GM06990 (cell line): ENCODE measurements around the gene SPEM1.

ENCODE experiments used
- DNase-seq: peaks from one replicate; pipeline ENCODE4 v3.0.0-alpha.2; 2011; ENCODE audit not compliant: insufficient read length; ENCODE audit errors: extremely low read depth
- H3K27me3 ChIP-seq: replicated peaks from 2 replicates; pipeline ENCODE4 v1.6.0; 2011; ENCODE audit warnings: low read length; ENCODE audit not compliant: control insufficient read depth, insufficient read depth
- H3K36me3 ChIP-seq: 2 replicates; pipeline ENCODE4 v1.5.1; 2011; ENCODE audit warnings: low read length; ENCODE audit not compliant: control insufficient read depth, insufficient read depth
- H3K4me3 ChIP-seq: replicated peaks from 2 replicates; pipeline ENCODE4 v1.5.1; 2011; ENCODE audit warnings: low read depth, mild to moderate bottlenecking, control low read depth, low read length
- CTCF ChIP-seq: IDR thresholded peaks from 2 replicates; pipeline ENCODE4 v1.5.1; 2011; ENCODE audit warnings: low read length, control low read depth, mild to moderate bottlenecking, inconsistent platforms; ENCODE audit not compliant: insufficient read depth, poor library complexity, severe bottlenecking

SPEM1 gene

GRCh38 chr17:7441266-7441665, 21.1 kb downstream of the SPEM1 start:
- no peaks in the 10 kb centered on the region for H3K27me3 ChIP-seq
- no peak for DNase-seq
- no peaks in the 10 kb centered on the region; the same call in 1 of the 2 replicates for H3K36me3 ChIP-seq
- no peak overlapping the region for H3K4me3 ChIP-seq
- TF ChIP-seq CTCF, result no peak

GRCh38 chr17:7442142-7442541, 22.0 kb downstream of the SPEM1 start:
- no peak for TF ChIP-seq CTCF
- DNase-seq, result no peak
- Histone ChIP-seq H3K27me3 (no peaks in the 10 kb centered on the region), H3K4me3 (no peak overlapping the region), H3K36me3 (no peaks in the 10 kb centered on the region; the same call in 1 of the 2 replicates)

- Histone ChIP-seq H3K36me3 (no peaks in the 10 kb centered on the region), H3K4me3 (no peak overlapping the region), H3K27me3 (no peaks in the 10 kb centered on the region)
- no peak for TF ChIP-seq CTCF
- no peak for DNase-seq
Observed at GRCh38 chr17:7443499-7444485, 23.7 kb downstream of the SPEM1 start.

- H3K36me3 ChIP-seq, result no peaks in the 10 kb centered on the region
- H3K4me3 ChIP-seq, result peak within 1 kb of the TSS; percentile 27
- H3K27me3 ChIP-seq, result no peaks in the 10 kb centered on the region
- no peak for DNase-seq
- TF ChIP-seq CTCF, result peak; percentile 11
Observed at GRCh38 chr17:7444682-7445618, 24.8 kb downstream of the SPEM1 start, which contains the start of gene CHRNB1. TSS of gene CHRNB1 (plus strand) at chr17:7445061. CDS start at chr17:7445128, 67 bp downstream.

GRCh38 chr17:7445619-7445968, 25.5 kb downstream of the SPEM1 start:
- H3K27me3 ChIP-seq, result no peaks in the 10 kb centered on the region
- DNase-seq, result no peak
- H3K4me3 ChIP-seq, result peak overlapping the region; percentile 27
- no peak for TF ChIP-seq CTCF
- no peaks in the 10 kb centered on the region for H3K36me3 ChIP-seq
